PC-3 (cell line): Measurements from ENCODE around the gene PSMD2.
"Not testable (repeated sequence)": the region's sequence is repeated elsewhere in the genome, so short reads cannot be mapped to it uniquely, and the experiment has no call there.

Source experiments
- CTCF ChIP-seq: fragments of 300-600 bp; sonication (generic); conservative IDR thresholded peaks from 2 replicates; pipeline ENCODE4 v1.5.1; 2017; ENCODE audit warnings: antibody characterized with exemption, low read depth, mild to moderate bottlenecking, low read length
- EZH2 ChIP-seq: fragments of 300-600 bp; sonication (generic); IDR thresholded peaks from one replicate; pipeline ENCODE4 v1.6.1; 2017; ENCODE audit warnings: antibody characterized with exemption, mild to moderate bottlenecking, low read length; ENCODE audit not compliant: unreplicated experiment

GRCh38 chr3:184339451-184340135, 40.6 kb downstream of the PSMD2 start:
- TF ChIP-seq EZH2, CTCF: not testable (repeated sequence)
